Adrenal gland (tissue), 5 donors: ENCODE results near the gene SFXN5.

ENCODE experiments used
- CTCF ChIP-seq, 6 experiments: fragments of 450-650 bp in 4 of 6; fragments of 200-600 bp in 2 of 6; sonication (generic) in 1 of 6; IDR thresholded peaks; 1 replicate in 5 of 6; 2 replicates in 1 of 6; pipeline versions ENCODE4 v1.5.1 to v1.8.0; 2016 to 2021; ENCODE audit warnings: antibody characterized with exemption in 6 of 6, mild to moderate bottlenecking in 2 of 6, moderate library complexity in 1 of 6
- POLR2A ChIP-seq, 2 donors: fragments of 450-650 bp; IDR thresholded peaks; one replicate each; pipeline ENCODE4 v1.6.1; 2017; ENCODE audit warnings: antibody characterized with exemption in 2 of 2, mild to moderate bottlenecking in 2 of 2, moderate library complexity in 1 of 2
- donor health status: DM: no; HTN: no; CAD: no.

- no peak for TF ChIP-seq CTCF (IDR thresholded peaks at IDR 0.05)
- TF ChIP-seq POLR2A (IDR thresholded peaks at IDR 0.05) = no peak
Measured at GRCh38 chr2:73091164-73091563, 19.7 kb upstream of the SFXN5 start.
